GM19240 (cell line): ENCODE measurements around the gene MRPL1.
"Not testable (repeated sequence)": the region's sequence is repeated elsewhere in the genome, so short reads cannot be mapped to it uniquely, and the experiment has no call there.

Experiments used
- DNase-seq: peaks from one replicate; pipeline ENCODE4 v3.0.0; 2011; ENCODE audit warnings: low spot score; ENCODE audit not compliant: insufficient read length

MRPL1 gene

GRCh38 chr4:77982900-77983540 lies 120.4 kb downstream of the MRPL1 start:
- not testable (repeated sequence) for DNase-seq

- DNase-seq, result not testable (repeated sequence)
Measured at GRCh38 chr4:77983612-77984311, 121.1 kb downstream of the MRPL1 start.

GRCh38 chr4:77989968-77990367 lies 127.3 kb downstream of the MRPL1 start:
- no peak for DNase-seq

GRCh38 chr4:77990456-77990855 lies 127.8 kb downstream of the MRPL1 start:
- DNase-seq, result no peak

- DNase-seq, result no peak
Measured at GRCh38 chr4:77990904-77991358, 128.3 kb downstream of the MRPL1 start.

- no peak for DNase-seq
Measured at GRCh38 chr4:77992581-77992980, 130.0 kb downstream of the MRPL1 start.

GRCh38 chr4:77994194-77994721 lies 131.6 kb downstream of the MRPL1 start:
- peak; percentile 3 for DNase-seq

GRCh38 chr4:77996076-77996475 lies 133.4 kb downstream of the MRPL1 start:
- DNase-seq, result no peak

- DNase-seq, result no peak
Measured at GRCh38 chr4:78001531-78001930, 138.9 kb downstream of the MRPL1 start.

- no peak for DNase-seq
Measured at GRCh38 chr4:78002260-78002659, 139.6 kb downstream of the MRPL1 start.
